B cell (primary cell): Measurements from ENCODE around the gene PIM3. TPM values are rescaled to one million over a fixed set of nuclear protein-coding genes. Genes with fewer than 3 reads are reported as not detected.

ENCODE experiments used
- ATAC-seq: fragments of 200-7000 bp; cut with Tn5 transposase; one replicate; pipeline ENCODE4 v1.10.0; 2021; ENCODE audit warnings: low read depth, mild to moderate bottlenecking, moderate number of reproducible peaks, moderate library complexity
- CTCF ChIA-PET: fragments of 350-600 bp; sonication (Branson Sonifier 250); formaldehyde crosslinking; loops from one replicate; lab custom pipeline; 2021; ENCODE audit warnings: antibody characterized with exemption, inconsistent platforms; lab: Charles Lee
- POLR2A ChIA-PET: fragments of 350-600 bp; sonication (Branson Sonifier 250); formaldehyde crosslinking; loops from one replicate; lab custom pipeline; 2021; ENCODE audit warnings: antibody characterized with exemption; lab: Charles Lee
- DNase-seq: peaks from one replicate; pipeline ENCODE4 v3.0.0; 2013
- H2AFZ ChIP-seq: 2 replicates; pipeline ENCODE4 v1.6.1; 2012; ENCODE audit warnings: mild to moderate bottlenecking, low read depth, low read length; ENCODE audit not compliant: insufficient read depth, poor library complexity, severe bottlenecking
- H3K27ac ChIP-seq, 2 donors: 1 replicate in 1 of 2; 2 replicates in 1 of 2; pipeline ENCODE4 v1.5.1; 2012 to 2013; ENCODE audit warnings: low read length in 2 of 2, mild to moderate bottlenecking in 2 of 2, moderate library complexity in 1 of 2
- H3K27me3 ChIP-seq, 4 experiments: fragments of 200-600 bp in 1 of 4; sonication (generic) in 1 of 4; replicated peaks in 1 of 4; 1 replicate in 2 of 4; 2 replicates in 2 of 4; pipeline versions ENCODE4 v1.6.1 to v1.7.0; 2013 to 2016; ENCODE audit warnings: low read length in 3 of 4, mild to moderate bottlenecking in 2 of 4, mixed read lengths in 1 of 4, moderate library complexity in 1 of 4; ENCODE audit not compliant: insufficient read depth in 4 of 4, control insufficient read depth in 3 of 4; ENCODE audit errors: control extremely low read depth in 1 of 4
- H3K36me3 ChIP-seq, 2 experiments: replicated peaks in 1 of 2; 1 replicate in 1 of 2; 2 replicates in 1 of 2; pipeline versions ENCODE4 v1.6.1 to v1.7.1; 2013; ENCODE audit warnings: low read length in 1 of 2; ENCODE audit not compliant: insufficient read depth in 2 of 2, control insufficient read depth in 1 of 2; ENCODE audit errors: control extremely low read depth in 1 of 2, extremely low read depth in 1 of 2
- H3K4me1 ChIP-seq, 2 donors: fragments of 200-600 bp in 1 of 2; sonication (generic) in 1 of 2; 1 replicate in 1 of 2; 2 replicates in 1 of 2; pipeline versions ENCODE4 v1.5.1 to v1.6.1; 2013 to 2017; ENCODE audit warnings: low read length in 2 of 2; ENCODE audit not compliant: control insufficient read depth in 2 of 2, insufficient read depth in 2 of 2
- H3K4me2 ChIP-seq: replicated peaks from 2 replicates; pipeline ENCODE3; 2012; ENCODE audit warnings: mild to moderate bottlenecking, low read depth, low read length; ENCODE audit not compliant: poor library complexity, severe bottlenecking
- H3K4me3 ChIP-seq, 5 experiments: fragments of 200-600 bp in 1 of 5; sonication (generic) in 1 of 5; 1 replicate in 3 of 5; 2 replicates in 2 of 5; pipeline versions ENCODE4 v1.5.1 to v1.7.0; 2011 to 2016; ENCODE audit warnings: low read length in 4 of 5, mild to moderate bottlenecking in 4 of 5, low read depth in 2 of 5, control low read depth in 1 of 5, moderate library complexity in 1 of 5; ENCODE audit not compliant: insufficient read depth in 1 of 5; ENCODE audit errors: control extremely low read depth in 1 of 5, extremely low read depth in 1 of 5
- H3K79me2 ChIP-seq: fragments of 200-600 bp; sonication (generic); one replicate; pipeline ENCODE4 v1.6.0; 2016; ENCODE audit warnings: low read length; ENCODE audit not compliant: control insufficient read depth, insufficient read depth
- H3K9ac ChIP-seq: fragments of 200-600 bp; sonication (generic); 2 replicates; pipeline ENCODE4 v1.6.1; 2017; ENCODE audit warnings: mild to moderate bottlenecking, low read length, moderate library complexity
- H3K9me3 ChIP-seq, 3 donors: one replicate each; pipeline versions ENCODE4 v1.6.1 to v1.7.1; 2013; ENCODE audit warnings: low read length in 2 of 3; ENCODE audit not compliant: control insufficient read depth in 2 of 3, insufficient read depth in 1 of 3; ENCODE audit errors: control extremely low read depth in 1 of 3
- H4K20me1 ChIP-seq: 2 replicates; pipeline ENCODE4 v1.6.0; 2012; ENCODE audit warnings: mild to moderate bottlenecking, low read length; ENCODE audit not compliant: insufficient read depth, control insufficient read depth, poor library complexity, severe bottlenecking
- H3K27ac Mint-ChIP-seq: one replicate; pipeline ENCODE4 v1.8.0; 2021; ENCODE audit warnings: mixed read lengths
- H3K27me3 Mint-ChIP-seq: one replicate; pipeline ENCODE4 v1.8.0; 2021; ENCODE audit warnings: mixed read lengths
- H3K4me1 Mint-ChIP-seq: one replicate; pipeline ENCODE4 v1.8.0; 2021; ENCODE audit warnings: mixed read lengths
- H3K4me3 Mint-ChIP-seq: one replicate; pipeline ENCODE4 v1.8.0; 2021; ENCODE audit warnings: mixed read lengths
- H3K9me3 Mint-ChIP-seq: one replicate; pipeline ENCODE4 v1.8.0; 2022; ENCODE audit warnings: mixed read lengths; ENCODE audit not compliant: insufficient read depth
- EZH2 ChIP-seq: IDR thresholded peaks from 2 replicates; pipeline ENCODE4 v1.6.1; 2012; ENCODE audit warnings: borderline replicate concordance, low read depth, mild to moderate bottlenecking, moderate library complexity, low read length; ENCODE audit not compliant: insufficient read depth, poor library complexity, severe bottlenecking
- WGBS: methylation state at CpG from one replicate; pipeline ENCODE4 v1.1.5; 2013; ENCODE audit warnings: missing lambda C conversion rate; ENCODE audit not compliant: insufficient coverage; 5-methylcytosine and 5-hydroxymethylcytosine counted together
- intact Hi-C: fragments of 100-400 bp; cut with micrococcal nuclease; formaldehyde crosslinking; loops from one replicate; pipeline ENCODE4 v1.10.0; 2022
- polyA plus RNA-seq: library from polyadenylated mRNA; depleted of rRNA; stranded (reverse); fragments of >200 nt; gene quantifications from 2 replicates; pipeline ENCODE4 v1.2.3, GENCODE V29; 2012
- total RNA-seq, 2 donors: library from RNA; stranded (reverse); fragments of 120-200 nt in 1 of 2; gene quantifications; 1 replicate in 1 of 2; 2 replicates in 1 of 2; pipeline versions ENCODE4 v1.2.3 to v1.2.4, GENCODE V29; 2013 to 2022
- TF ChIP-seq, protein P1 (sequence below): fragments of 200-600 bp; IDR thresholded peaks from one replicate; pipeline ENCODE4 v1.8.0; 2022; ENCODE audit warnings: antibody characterized with exemption, mild to moderate bottlenecking

PIM3 gene
- total and polyA plus RNA-seq, 2 donors (not counting 1 experiment from before 2014, with no cell fraction given), result 74.6 to 128 TPM

DNA sequence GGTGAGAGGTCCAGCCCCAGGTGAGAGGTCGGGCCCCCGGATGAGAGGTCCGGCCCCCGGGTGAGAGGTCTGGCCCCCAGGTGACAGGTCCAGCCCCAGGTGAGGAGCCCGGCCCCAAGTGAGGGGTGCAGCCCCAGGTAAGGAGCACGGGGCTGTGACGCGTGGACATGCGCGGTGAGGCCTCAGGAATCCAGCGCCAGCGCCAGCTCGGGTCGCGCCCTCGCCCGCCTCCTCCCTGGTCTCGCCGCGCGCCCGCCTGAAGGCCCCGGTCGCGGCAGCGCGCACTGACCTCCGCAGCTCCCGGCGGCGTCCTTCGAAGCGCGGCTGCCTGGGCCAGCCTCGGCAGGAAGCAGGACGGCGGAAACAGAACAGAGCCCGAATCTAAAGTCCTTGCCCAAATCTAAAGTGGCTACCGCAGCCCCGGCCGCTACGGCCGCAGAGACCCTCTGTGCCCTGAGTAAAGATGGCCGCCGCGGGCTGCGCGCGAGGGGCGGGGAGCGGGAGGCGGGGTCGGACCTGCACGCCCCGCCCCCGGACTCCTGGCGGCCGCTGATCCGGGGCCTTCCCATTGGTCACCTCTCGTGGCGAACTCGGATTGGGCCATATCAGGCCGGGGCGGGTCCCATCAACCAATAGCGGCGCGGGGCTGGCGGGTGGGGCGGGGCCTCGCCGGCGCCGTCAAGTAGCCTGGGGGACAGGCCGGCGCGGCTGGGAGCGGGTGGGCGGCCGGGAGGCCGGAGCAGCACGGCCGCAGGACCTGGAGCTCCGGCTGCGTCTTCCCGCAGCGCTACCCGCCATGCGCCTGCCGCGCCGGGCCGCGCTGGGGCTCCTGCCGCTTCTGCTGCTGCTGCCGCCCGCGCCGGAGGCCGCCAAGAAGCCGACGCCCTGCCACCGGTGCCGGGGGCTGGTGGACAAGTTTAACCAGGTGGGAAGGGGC, 42.3 kb upstream of the PIM3 start, which contains the start of the genes ALG12 and CRELD2:
Gene ALG12 (minus strand): TSS at position 465 of the 937 bp plus-strand sequence. CDS start 4,673 bp downstream, outside the sequence.
Gene CRELD2 (plus strand): TSS at position 661 of the 937 bp plus-strand sequence. CDS start 136 bp downstream, at position 797.
- Mint-ChIP-seq H3K4me3 (peak within 1 kb of the TSS; percentile 86), H3K27me3 (no peaks in the 10 kb centered on the region), H3K4me1 (peaks cover 22% of the 10 kb centered on the region), H3K27ac (peak within 1 kb of the TSS; percentile 87), H3K9me3 (no peaks in the 10 kb centered on the region)
- peaks cover 0 to 17% of the 10 kb centered on the region in 2 experiments for H3K36me3 ChIP-seq
- DNase-seq, result peak; percentile 97
- H3K27me3 ChIP-seq, result no peaks in the 10 kb centered on the region
- WGBS, result under 1% methylated on average over 103 of the region's 103 CpGs
- ATAC-seq, result peak; percentile 98
- peak within 1 kb of the TSS; percentile 64 to 83 for H3K27ac ChIP-seq
- H4K20me1 ChIP-seq, result peaks cover 33% of the 10 kb centered on the region
- peaks cover 20 to 26% of the 10 kb centered on the region in 2 donors for H3K4me1 ChIP-seq
- intact Hi-C loops, result loop anchor here (1.0 kb wide), 1 partner anchor 65 kb away; the partner anchor contains the start of gene ZBED4
- H3K4me2 ChIP-seq, result peak within 1 kb of the TSS; percentile 97
- peak within 1 kb of the TSS; percentile 77 for H3K9ac ChIP-seq
- POLR2A ChIA-PET, result interaction anchor here (1.0 to 1.2 kb wide), 3 partner anchors 12 to 18 kb away, joined by 3 to 9 read pairs (median 3); no protein-coding TSS in a partner anchor
- no peak for TF ChIP-seq EZH2
- TF ChIP-seq, protein P1, sequence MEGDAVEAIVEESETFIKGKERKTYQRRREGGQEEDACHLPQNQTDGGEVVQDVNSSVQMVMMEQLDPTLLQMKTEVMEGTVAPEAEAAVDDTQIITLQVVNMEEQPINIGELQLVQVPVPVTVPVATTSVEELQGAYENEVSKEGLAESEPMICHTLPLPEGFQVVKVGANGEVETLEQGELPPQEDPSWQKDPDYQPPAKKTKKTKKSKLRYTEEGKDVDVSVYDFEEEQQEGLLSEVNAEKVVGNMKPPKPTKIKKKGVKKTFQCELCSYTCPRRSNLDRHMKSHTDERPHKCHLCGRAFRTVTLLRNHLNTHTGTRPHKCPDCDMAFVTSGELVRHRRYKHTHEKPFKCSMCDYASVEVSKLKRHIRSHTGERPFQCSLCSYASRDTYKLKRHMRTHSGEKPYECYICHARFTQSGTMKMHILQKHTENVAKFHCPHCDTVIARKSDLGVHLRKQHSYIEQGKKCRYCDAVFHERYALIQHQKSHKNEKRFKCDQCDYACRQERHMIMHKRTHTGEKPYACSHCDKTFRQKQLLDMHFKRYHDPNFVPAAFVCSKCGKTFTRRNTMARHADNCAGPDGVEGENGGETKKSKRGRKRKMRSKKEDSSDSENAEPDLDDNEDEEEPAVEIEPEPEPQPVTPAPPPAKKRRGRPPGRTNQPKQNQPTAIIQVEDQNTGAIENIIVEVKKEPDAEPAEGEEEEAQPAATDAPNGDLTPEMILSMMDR, result no peak
- no peaks in the 10 kb centered on the region for H3K9me3 ChIP-seq
- H2AFZ ChIP-seq, result peak within 1 kb of the TSS; percentile 84
- peak within 1 kb of the TSS; percentile 34 to 76 (median 73) for H3K4me3 ChIP-seq
- CTCF ChIA-PET, result interaction anchor here (1.0 to 3.2 kb wide), 3 partner anchors 112 to 151 kb away, joined by 4 to 9 read pairs (median 4); no protein-coding TSS in a partner anchor
- peaks cover 40% of the 10 kb centered on the region for H3K79me2 ChIP-seq
